Measurements from ENCODE around the gene CYP19A1.

The CYP19A1 gene

DNA sequence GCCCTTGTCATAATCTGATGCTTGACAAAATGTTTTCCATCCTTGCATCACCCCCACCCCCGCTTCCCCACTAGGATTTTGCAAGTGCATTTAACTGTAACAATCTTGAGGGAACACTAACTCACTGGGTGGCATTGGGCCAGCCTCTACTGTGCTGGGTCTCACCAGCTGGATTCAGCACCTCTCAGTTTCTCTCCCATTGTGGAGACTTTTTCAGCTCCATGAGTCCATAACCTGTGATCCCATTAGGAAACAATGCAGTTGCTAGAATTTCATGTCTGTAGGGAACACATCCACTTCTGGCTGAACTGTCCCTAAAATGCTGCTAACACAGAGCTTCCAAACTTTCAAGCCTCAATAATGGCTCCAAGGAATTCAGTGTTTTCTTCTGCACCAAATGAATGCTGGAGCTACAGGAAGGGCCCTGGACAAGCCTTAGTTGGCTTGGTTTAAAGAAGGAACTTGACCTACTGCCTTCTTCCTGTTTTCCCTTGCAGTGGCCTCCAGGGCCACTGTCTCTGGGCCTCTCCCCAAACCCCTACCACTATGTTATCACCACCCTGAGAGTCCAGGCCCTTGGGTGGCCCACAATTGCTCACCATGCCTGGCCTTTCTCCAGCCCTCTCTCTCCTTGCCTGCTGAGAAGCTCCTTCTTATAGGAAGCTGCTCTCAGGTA lies 15.6 kb downstream of the CYP19A1 start:
- no peak for DNase-seq

DNA sequence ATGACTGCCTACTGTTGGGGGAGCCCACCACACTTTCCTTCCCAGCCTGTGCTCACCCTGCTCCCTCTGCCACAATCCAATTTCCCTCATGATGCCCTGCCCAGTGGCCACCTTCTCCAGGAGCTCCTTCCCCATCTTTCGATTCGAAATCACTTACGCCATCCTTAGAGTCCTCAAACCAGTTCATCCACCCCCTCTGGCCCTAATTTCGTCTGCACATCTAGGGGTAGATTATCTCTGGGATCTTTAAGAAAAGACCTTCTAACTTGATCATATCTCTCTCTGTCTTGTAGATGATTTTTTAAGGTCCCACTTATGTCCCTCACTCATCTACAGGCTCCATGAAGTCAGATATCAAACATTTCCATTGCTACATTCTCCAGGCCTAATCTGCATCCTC lies 17.1 kb downstream of the CYP19A1 start:
- no peak for DNase-seq

- no peak for DNase-seq
Observed at GRCh38 chr15:51320843-51321242, 17.6 kb downstream of the CYP19A1 start.

GRCh38 chr15:51319539-51319938 lies 18.9 kb downstream of the CYP19A1 start:
- no peak for DNase-seq

GRCh38 chr15:51318382-51319150 lies 19.8 kb downstream of the CYP19A1 start:
- DNase-seq, result no peak

DNA sequence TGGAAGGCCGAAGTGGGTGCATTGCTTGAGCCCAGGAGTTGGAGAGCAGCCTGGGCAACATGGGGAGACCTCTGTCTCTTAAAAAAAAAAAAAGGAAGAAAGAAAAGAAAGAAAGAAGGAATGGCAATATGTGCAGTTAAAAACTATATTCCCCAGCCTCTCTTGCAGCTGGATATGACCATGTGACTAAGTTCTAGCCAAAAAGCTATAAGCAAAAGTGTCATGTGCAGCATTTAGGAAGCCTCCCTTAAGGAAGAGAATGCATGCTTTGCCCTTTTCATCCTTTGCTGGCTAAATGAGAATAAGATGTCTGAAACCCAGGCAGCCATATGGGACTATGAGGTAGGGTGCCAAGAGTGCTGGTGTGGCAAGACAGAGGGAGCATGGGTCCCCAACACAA lies 21.8 kb downstream of the CYP19A1 start:
- no peak for DNase-seq

DNA sequence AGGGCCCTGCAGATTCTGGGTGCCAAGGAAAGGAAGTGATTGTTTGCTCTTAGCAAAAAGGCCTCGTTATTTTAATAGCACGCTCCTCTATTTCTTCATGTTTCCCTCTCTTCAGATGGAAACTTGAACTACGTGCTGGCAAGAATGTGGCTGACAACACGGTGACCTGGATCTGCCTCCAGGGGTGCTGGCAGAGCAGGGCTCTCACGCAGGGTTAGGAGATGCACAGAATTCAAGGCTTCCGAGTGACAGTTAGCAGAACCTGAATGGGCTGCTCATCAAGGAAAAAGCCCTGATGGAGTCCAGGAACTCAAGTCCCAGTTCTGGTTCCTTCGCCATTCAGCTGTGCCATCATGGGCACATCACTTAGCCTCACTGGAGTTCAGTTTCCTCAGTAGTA lies 22.7 kb downstream of the CYP19A1 start:
- no peak for DNase-seq

GRCh38 chr15:51314391-51315337 lies 23.7 kb downstream of the CYP19A1 start:
- no peak for DNase-seq

GRCh38 chr15:51313644-51314280 lies 24.6 kb downstream of the CYP19A1 start:
- no peak for DNase-seq

GRCh38 chr15:51313074-51313393 lies 25.4 kb downstream of the CYP19A1 start:
- DNase-seq, result no peak

DNA sequence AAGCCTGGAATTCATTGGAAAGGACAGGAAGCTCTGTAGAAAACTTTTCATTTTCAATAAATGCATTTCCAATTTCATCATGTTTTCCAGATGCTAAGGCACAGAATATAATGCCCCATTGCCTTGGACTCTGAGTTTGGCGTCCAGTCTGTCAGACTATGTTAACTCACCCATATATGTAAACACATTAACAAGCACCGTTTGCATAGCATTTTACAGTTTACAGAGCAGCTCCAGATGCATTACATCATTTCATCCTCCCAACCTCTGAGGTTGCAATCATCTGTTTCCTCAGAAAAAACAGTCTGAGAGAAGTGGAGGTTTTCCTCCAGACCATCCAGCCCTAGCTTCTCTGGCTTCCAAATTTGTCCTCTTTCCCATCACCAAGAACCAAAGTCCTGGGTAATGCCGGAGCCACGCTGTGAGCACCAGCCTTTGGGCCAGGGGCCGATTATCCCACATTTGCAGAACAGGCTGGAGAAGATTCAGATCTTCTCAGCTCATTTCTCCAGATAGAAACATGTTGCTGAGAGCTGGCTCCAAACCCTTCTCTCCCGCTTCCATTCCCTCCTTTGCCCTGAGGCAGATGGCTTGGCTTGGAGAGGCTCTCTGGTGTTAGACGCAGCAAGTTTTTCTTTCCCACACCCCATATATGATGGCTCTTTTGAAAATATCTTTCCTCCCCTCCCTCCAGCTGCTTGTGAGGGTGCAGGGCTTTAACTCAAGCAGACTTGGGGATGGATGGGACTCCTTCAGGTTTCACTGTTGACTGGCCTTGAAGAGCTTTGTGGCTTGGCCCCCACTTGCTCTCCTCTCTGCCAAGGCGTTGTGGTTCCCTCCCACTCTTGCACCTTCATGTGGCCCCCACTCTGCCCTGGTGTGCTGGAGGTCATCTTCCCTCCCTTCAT lies 26.0 kb downstream of the CYP19A1 start:
- DNase-seq, result no peak

GRCh38 chr15:51311510-51311909 lies 26.9 kb downstream of the CYP19A1 start:
- no peak for DNase-seq

DNA sequence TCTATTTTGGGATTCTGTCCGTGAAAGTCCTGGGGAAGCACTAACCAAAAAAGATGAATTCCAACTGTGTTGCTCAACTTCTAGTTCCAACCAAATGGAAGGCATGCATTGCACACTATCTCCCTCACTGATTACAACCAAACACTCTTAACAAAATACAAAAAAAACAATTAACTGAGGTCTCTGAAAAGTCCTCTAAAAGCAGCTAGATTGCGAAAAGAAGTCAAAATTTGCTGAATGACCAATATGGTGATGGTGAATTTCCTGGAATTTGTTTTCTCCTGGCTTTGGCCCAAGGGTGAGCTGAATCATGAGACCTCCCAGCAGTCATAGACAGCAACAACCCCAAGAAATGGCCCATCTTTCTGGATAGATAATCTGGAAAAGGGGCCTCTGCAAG lies 28.3 kb downstream of the CYP19A1 start:
- DNase-seq, result no peak

GRCh38 chr15:51307811-51308210 lies 30.6 kb downstream of the CYP19A1 start:
- DNase-seq, result no peak

- DNase-seq, result no peak
Observed at GRCh38 chr15:51307325-51307724, 31.1 kb downstream of the CYP19A1 start.

- DNase-seq, result no peak
Observed at GRCh38 chr15:51303462-51303980, 34.9 kb downstream of the CYP19A1 start.

- DNase-seq, result no peak
Observed at GRCh38 chr15:51302480-51302879, 35.9 kb downstream of the CYP19A1 start.

- DNase-seq, result no peak
Observed at GRCh38 chr15:51299187-51300015, 39.0 kb downstream of the CYP19A1 start.

- no peak for DNase-seq
Observed at GRCh38 chr15:51298620-51299019, 39.8 kb downstream of the CYP19A1 start.

GRCh38 chr15:51290720-51291119 lies 47.7 kb downstream of the CYP19A1 start:
- DNase-seq, result no peak

DNA sequence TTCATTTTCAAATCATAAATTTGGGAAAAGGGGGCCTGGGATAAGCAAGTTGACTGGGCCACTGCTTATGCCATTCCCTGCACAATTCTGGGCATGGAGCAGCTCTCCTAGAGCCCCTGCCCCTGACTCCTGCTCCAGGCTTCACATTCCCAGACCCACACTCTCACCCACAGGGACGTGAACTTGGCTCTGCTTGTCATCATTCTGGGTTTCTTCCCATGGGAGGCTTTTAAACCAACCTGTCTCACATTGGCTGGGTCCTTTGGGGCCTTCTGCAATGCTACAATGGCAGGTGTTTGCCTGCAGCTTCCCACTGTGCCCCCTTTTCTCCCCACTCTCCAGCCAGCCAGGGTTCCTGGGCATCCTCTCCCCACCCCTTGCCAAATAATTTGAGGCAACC lies 49.1 kb downstream of the CYP19A1 start:
- DNase-seq, result no peak
